Activated CD4-positive, CD25-positive, alpha-beta regulatory T cell treated with anti-CD3 and anti-CD28 coated beads, Interleukin-2, amount 50 U/mL, for 16 hours (primary cell): ENCODE results near the gene EDAR.

Source experiments
- DNase-seq: peaks from one replicate; pipeline ENCODE4 v3.0.0-alpha.2; 2020; ENCODE audit warnings: low read depth, low spot score

The EDAR gene

DNA sequence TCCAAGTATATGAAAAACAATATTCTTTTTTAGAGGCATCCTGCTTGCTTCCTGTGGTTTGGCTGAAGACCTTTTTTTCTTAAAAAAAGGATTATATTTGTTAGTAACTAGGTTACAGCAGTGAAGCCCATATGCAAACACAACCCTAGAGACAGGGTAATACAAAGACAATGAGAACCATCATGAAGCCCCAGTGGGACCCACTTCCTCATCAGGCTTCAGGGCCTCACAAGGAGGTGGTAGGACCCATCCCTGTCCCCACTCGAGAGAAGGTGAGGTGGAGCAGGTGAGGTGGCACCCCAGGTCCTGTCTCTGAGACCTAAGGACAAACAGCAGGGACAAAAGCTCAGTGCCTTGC is 80.3 kb downstream of the EDAR start:
- DNase-seq = no peak

DNA sequence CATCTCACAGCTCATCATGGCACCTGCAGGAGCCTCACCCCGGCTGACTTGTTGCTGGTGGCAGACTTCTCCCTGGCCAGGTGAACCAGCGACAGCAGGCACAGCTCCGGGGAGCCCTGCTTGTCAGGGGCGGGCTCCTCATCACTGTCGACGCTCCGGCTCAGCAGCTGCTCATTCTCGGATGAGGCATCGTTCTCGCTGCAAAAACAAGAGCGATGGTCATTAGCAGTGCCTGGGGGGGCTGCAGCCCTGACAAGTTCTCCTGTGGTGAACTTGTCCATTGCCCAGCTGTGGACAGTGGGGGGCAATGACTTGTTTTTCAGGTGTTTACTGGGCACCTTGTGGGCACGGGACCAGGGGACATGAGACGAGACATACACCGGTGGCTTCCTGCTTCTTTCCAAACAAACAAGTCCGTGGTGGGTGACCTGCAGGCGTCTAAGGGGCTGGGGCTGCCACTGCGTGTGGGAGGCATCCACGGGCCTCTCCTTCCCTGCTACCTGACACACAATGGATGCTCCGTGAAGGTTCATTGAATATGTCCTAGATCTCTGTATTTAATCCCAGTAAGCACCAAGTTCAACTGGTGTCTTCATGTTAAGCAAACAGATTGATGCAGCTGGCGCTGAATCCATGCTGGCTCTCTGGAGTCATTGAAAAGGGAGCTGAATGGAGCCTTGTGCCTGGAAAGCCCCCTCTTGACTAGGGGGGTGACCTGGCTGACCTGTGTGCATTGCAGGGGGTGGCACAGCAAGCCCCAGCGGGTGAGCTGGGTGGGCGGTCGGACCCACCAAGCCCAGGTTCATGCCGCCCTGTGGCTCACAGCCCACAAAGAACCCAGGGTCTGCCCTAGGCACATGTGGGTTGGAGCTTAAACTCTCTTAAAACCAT is 81.0 kb downstream of the EDAR start:
- no peak for DNase-seq

DNA sequence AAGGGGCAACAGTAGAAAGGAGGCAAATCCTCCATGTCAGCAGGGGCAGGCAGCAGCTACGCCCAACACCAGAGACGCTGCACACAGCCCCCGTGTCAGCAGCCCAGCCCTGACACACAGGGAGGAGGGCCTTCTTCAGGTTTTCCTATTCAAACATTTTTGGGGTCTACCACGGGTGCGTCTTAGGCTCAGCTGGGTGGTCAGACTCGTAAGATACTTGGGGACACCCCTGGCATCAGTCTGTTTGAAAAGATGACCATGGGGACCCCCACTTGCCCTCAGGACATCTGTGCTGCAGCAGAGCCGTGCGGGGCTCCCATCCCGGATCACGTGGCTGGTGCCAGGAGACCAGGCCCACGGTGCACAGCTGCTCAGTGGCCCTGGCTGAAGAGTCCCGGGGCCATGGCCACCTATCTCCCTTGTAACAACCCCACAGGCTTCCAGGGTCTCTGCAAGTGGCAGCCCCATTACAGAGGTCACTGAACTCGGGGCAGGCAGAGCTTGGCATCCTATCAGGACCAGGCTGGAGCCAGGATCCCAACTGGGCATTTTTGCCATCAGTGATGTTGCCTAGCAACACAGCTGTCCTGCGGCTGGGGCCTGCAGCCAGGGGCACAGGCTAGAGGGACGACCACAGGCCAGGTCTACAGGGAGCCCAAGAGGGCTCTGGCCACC is 82.5 kb downstream of the EDAR start:
- DNase-seq = no peak

GRCh38 chr2:108905906-108906305 is 83.1 kb downstream of the EDAR start:
- no peak for DNase-seq

DNA sequence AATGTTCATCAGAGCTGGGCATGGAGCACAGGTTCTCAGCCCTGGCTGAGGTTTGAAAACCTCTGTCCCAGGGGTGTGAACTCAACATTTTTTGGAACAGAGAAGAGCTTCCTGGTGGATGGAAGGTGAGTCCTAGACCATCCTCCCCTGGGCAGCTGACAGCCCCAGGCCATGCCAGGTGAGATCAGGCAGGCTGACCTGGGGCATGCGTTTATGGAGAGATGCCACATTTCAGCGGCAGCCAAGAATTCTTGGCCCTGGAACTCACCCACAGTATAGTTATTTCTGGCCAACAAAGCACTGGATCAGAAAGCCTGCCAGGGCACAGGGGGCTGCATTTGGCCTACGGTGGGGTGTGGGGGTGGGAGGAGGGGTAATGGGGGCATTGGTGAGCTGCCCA is 83.8 kb downstream of the EDAR start:
- no peak for DNase-seq

DNA sequence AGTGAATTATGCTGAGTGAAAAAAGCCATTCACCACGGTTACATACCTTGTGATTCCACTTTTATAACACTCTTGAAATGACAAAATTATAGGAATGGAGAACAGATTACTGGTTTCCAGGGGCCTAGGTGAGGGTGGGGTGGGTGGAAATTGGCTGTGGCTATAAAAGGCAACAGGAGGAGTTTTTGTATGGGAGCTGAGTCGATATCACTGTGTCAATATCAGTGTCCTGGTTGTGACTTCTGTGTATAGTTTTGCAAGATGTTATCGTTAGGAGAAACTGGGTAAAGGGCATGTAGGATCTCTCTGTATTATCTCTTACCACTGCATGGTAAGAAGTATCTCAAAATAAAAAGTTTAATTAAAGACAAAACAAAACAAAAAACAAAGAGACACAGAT is 84.3 kb downstream of the EDAR start:
- no peak for DNase-seq

- no peak for DNase-seq
Measured at GRCh38 chr2:108898315-108899082, 90.5 kb downstream of the EDAR start.

GRCh38 chr2:108896741-108897140 is 92.3 kb downstream of the EDAR start:
- DNase-seq = no peak

GRCh38 chr2:108895188-108895587 is 93.8 kb downstream of the EDAR start:
- no peak for DNase-seq

DNA sequence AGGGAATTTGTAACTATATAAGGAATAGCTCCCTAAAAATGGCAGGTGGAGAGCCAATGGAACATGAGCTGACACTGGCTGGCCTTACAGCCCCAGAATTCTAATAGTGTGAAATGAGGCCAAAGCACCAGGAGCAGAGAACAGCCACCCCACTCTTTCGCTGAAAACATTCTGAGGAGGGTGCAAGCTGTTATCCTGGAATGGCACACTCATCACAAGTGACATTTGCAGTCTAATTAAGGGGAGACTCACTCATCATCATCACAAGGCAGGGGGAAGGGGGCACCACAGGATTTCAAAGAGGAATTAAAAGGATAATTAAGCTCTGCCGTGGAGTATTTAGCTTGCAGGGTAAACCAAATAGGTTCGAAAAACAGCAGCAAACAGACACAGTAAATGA is 94.3 kb downstream of the EDAR start:
- DNase-seq = no peak

GRCh38 chr2:108893277-108893676 is 95.7 kb downstream of the EDAR start:
- DNase-seq = no peak

- no peak for DNase-seq
Measured at GRCh38 chr2:108889907-108890306, 99.1 kb downstream of the EDAR start.

- DNase-seq = no peak
Measured at GRCh38 chr2:108884619-108885018, 104.4 kb downstream of the EDAR start.

- no peak for DNase-seq
Measured at GRCh38 chr2:108878276-108878675, 110.7 kb downstream of the EDAR start.

DNA sequence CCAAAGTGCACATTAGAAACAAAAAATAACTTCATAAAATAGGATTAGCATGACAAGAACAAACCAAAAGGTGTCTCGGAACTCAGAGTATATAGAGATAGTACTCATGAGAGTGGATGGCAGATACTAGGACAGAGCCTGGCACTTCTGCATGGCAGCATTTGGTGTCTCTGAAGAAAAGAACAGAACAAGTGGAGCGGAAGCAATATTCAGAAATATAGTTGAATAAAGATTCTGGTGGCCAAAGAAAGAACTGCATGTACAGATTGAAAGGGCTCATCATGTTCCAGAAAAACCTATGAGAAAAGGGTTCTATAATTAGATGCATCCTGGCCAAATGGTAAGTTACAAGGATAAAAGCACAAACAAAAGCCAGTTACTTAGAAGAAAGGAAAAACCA is 111.5 kb downstream of the EDAR start:
- DNase-seq = no peak

DNA sequence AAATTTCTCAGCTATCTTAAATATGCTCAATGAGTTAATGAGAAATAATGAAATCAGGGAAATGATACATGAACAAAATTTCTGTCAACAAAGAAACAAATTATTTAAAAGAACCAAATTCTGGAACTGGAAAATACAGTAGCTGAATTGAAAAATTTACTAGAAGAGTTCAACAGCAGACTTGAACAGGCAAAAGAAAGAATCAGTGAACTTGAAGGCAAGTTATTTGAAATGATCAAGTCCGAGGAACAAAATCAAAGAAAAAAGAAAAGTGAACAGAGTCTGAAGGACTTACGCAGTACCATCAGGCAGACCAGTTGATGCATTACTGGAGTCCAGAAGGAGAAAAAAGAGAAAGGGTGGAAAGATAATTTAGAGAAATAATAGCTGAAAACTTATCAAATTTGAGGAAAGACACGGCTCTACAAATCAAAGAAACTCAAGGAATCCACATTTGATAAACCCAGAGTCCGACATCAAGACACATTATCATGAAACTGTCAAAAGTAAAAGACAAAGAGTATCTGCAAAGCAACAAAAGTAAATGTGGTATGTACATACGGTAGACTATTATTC is 118.9 kb downstream of the EDAR start:
- no peak for DNase-seq

DNA sequence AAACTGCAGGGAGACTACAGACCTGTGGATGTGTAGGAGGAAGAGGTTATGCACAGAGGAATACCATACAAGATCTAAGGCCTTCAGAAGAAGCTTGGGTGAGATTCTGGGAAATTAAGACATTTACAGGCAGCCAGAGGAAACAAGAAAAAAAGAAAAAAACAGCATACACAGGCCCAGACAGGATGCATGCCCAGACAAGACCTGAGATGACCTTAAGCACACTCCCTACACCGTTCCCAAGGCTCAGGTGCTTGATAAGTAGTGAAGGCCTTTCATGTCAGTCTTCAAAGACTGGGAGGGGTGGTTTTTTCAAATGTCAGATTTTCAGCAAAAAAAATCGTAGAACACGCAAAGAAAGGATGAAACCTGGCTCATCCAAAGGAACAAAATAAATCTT is 119.5 kb downstream of the EDAR start:
- no peak for DNase-seq

- DNase-seq = no peak
Measured at GRCh38 chr2:108868911-108869310, 120.1 kb downstream of the EDAR start.

DNA sequence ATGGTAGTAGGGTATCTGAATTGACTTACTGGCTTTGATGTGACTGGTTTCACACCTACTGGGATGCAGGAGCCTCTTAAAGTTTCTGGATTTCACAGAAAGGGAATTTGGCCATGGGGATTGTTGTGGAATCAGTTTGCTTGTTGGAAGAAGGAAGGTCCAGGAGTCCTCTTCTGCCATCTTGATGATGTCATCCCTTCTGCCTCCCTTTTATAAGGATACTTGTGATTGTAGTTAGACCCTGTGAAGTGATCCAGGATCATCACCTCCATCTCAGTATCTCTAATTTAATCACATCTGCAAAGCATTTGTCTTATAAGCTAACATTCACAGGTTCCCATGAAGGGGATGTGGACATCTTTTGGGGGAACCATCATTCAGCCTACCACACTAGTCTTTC is 123.0 kb downstream of the EDAR start:
- DNase-seq = no peak

GRCh38 chr2:108858894-108859293 is 130.1 kb downstream of the EDAR start:
- DNase-seq = no peak

- no peak for DNase-seq
Measured at GRCh38 chr2:108855194-108855593, 133.8 kb downstream of the EDAR start.

- no peak for DNase-seq
Measured at GRCh38 chr2:108854484-108854883, 134.5 kb downstream of the EDAR start.
